SK-N-SH (cell line): Measurements from ENCODE around the gene UBE3B. TPM values are rescaled to one million over a fixed set of nuclear protein-coding genes. Genes with fewer than 3 reads are reported as not detected.

Experiments
- CTCF ChIA-PET: fragments of 300-600, 350-600 bp; formaldehyde crosslinking; extraction: SDS; loops from one replicate; lab custom pipeline; 2021; lab: Yijun Ruan, JAX
- POLR2A ChIA-PET: fragments of 350-600 bp; sonication (Branson Sonifier 250); formaldehyde crosslinking; extraction: SDS; loops from one replicate; lab custom pipeline; 2020; ENCODE audit warnings: antibody characterized with exemption, inconsistent platforms; lab: Yijun Ruan, JAX
- DNase-seq: peaks from one replicate; pipeline ENCODE4 v3.0.0; 2012
- H2AFZ ChIP-seq: fragments of 200-600 bp; sonication (generic); 2 replicates; pipeline ENCODE4 v1.8.1; 2016; ENCODE audit warnings: antibody characterized with exemption, mild to moderate bottlenecking, low read depth
- H3F3A ChIP-seq: fragments of 200-600 bp; sonication (generic); replicated peaks from 2 replicates; pipeline ENCODE3; 2016; ENCODE audit warnings: antibody characterized with exemption, mild to moderate bottlenecking; ENCODE audit not compliant: insufficient read depth
- H3K27ac ChIP-seq, 2 experiments: fragments of 200-500 bp in 1 of 2; fragments of 200-600 bp in 1 of 2; sonication (Bioruptor generic) in 1 of 2; sonication (generic), shearing (Covaris generic) in 1 of 2; 2 replicates each; pipeline versions ENCODE4 v1.5.1 to v1.6.1; 2014 to 2016; ENCODE audit warnings: low read depth in 2 of 2, inconsistent platforms in 1 of 2, low read length in 1 of 2, mild to moderate bottlenecking in 1 of 2, mixed read lengths in 1 of 2
- H3K27me3 ChIP-seq: fragments of 200-600 bp; sonication (generic), shearing (Covaris generic); 2 replicates; pipeline ENCODE4 v1.6.1; 2016; ENCODE audit warnings: mixed run types; ENCODE audit not compliant: insufficient read depth
- H3K36me3 ChIP-seq, 2 experiments: fragments of 200-500 bp in 1 of 2; fragments of 200-600 bp in 1 of 2; sonication (Bioruptor generic) in 1 of 2; sonication (generic) in 1 of 2; replicated peaks in 1 of 2; 2 replicates each; pipeline versions ENCODE3 to v1.5.1; 2014 to 2016; ENCODE audit warnings: low read length in 1 of 2, mild to moderate bottlenecking in 1 of 2; ENCODE audit not compliant: insufficient read depth in 2 of 2, control insufficient read depth in 1 of 2
- H3K4me1 ChIP-seq, 2 experiments: fragments of 200-500 bp in 1 of 2; fragments of 200-600 bp in 1 of 2; sonication (Bioruptor generic) in 1 of 2; sonication (generic), shearing (Covaris generic) in 1 of 2; 2 replicates each; pipeline versions ENCODE4 v1.5.1 to v1.6.1; 2014 to 2016; ENCODE audit warnings: low read depth in 1 of 2, low read length in 1 of 2, mixed run types in 1 of 2; ENCODE audit not compliant: insufficient read depth in 2 of 2, control insufficient read depth in 1 of 2
- H3K4me2 ChIP-seq: fragments of 200-600 bp; sonication (generic), shearing (Covaris generic); 2 replicates; pipeline ENCODE4 v1.6.1; 2017; ENCODE audit warnings: mixed run types
- H3K4me3 ChIP-seq, 2 experiments: fragments of 200-500 bp in 1 of 2; fragments of 200-600 bp in 1 of 2; sonication (Bioruptor generic) in 1 of 2; sonication (generic), shearing (Covaris generic) in 1 of 2; 2 replicates each; pipeline versions ENCODE4 v1.5.1 to v1.8.1; 2014 to 2016; ENCODE audit warnings: low read depth in 2 of 2, inconsistent platforms in 1 of 2, low read length in 1 of 2, mild to moderate bottlenecking in 1 of 2, mixed read lengths in 1 of 2, moderate library complexity in 1 of 2
- H3K79me2 ChIP-seq: fragments of 200-600 bp; sonication (generic); 2 replicates; pipeline ENCODE4 v1.8.1; 2017; ENCODE audit warnings: mild to moderate bottlenecking; ENCODE audit not compliant: insufficient read depth
- H3K9ac ChIP-seq: fragments of 200-600 bp; sonication (generic); 2 replicates; pipeline ENCODE4 v1.6.1; 2017; ENCODE audit warnings: mixed run types
- H3K9me2 ChIP-seq: fragments of 200-600 bp; sonication (generic); 2 replicates; pipeline ENCODE4 v1.6.1; 2017; ENCODE audit warnings: mixed run types
- H3K9me3 ChIP-seq: fragments of 200-600 bp; sonication (generic); 2 replicates; pipeline ENCODE4 v1.6.1; 2017; ENCODE audit warnings: mixed run types, mild to moderate bottlenecking, moderate library complexity
- H4K20me1 ChIP-seq: fragments of 200-600 bp; sonication (generic); 2 replicates; pipeline ENCODE4 v1.6.1; 2017; ENCODE audit warnings: mild to moderate bottlenecking, mixed run types; ENCODE audit not compliant: insufficient read depth
- ELF1 ChIP-seq: IDR thresholded peaks from 2 replicates; pipeline ENCODE4 v1.4.0; 2012
- EP300 ChIP-seq, 2 experiments: IDR thresholded peaks; 2 replicates each; pipeline versions ENCODE4 v1.4.0 to v1.6.1; 2012; ENCODE audit warnings: borderline replicate concordance in 1 of 2, low read depth in 1 of 2, low read length in 1 of 2
- FOSL2 ChIP-seq: IDR thresholded peaks from 2 replicates; pipeline ENCODE4 v1.4.0; 2012; ENCODE audit warnings: low read depth, mild to moderate bottlenecking, moderate library complexity, borderline replicate concordance
- FOXJ3 ChIP-seq: sonication (generic); formaldehyde crosslinking; IDR thresholded peaks from 2 replicates; pipeline ENCODE4 v1.5.1; 2020; ENCODE audit warnings: mild to moderate bottlenecking, missing genetic modification reagents
- GABPA ChIP-seq: IDR thresholded peaks from 2 replicates; pipeline ENCODE4 v1.4.0; 2012; ENCODE audit warnings: low read depth, mild to moderate bottlenecking
- GATA2 ChIP-seq: sonication (generic); formaldehyde crosslinking; IDR thresholded peaks from 2 replicates; pipeline ENCODE4 v1.5.0; 2020; ENCODE audit warnings: mild to moderate bottlenecking, missing genetic modification reagents
- IRF3 ChIP-seq: fragments of 150-350 bp; IDR thresholded peaks from 2 replicates; pipeline ENCODE4 v1.6.1; 2016; ENCODE audit warnings: mild to moderate bottlenecking, low read depth, low read length
- JUND ChIP-seq: IDR thresholded peaks from 2 replicates; pipeline ENCODE4 v1.4.0; 2012
- MEF2A ChIP-seq: IDR thresholded peaks from 2 replicates; pipeline ENCODE4 v1.4.0; 2012; ENCODE audit warnings: low read depth, borderline replicate concordance
- MXI1 ChIP-seq: IDR thresholded peaks from 2 replicates; pipeline ENCODE4 v1.6.1; 2012; ENCODE audit warnings: mild to moderate bottlenecking, low read depth, low read length, improper control_type of control experiment
- NFIC ChIP-seq: IDR thresholded peaks from 2 replicates; pipeline ENCODE4 v1.4.0; 2012; ENCODE audit warnings: borderline replicate concordance
- NRF1 ChIP-seq: IDR thresholded peaks from 2 replicates; pipeline ENCODE4 v1.6.1; 2012; ENCODE audit warnings: low read depth, mild to moderate bottlenecking, low read length
- POLR2AphosphoS5 ChIP-seq: IDR thresholded peaks from 2 replicates; pipeline ENCODE4 v1.6.1; 2012; ENCODE audit warnings: low read depth, low read length
- RCOR1 ChIP-seq: fragments of 150-350 bp; IDR thresholded peaks from 2 replicates; pipeline ENCODE4 v1.6.1; 2017; ENCODE audit warnings: antibody characterized with exemption, low read length
- RXRA ChIP-seq: IDR thresholded peaks from 2 replicates; pipeline ENCODE4 v1.4.0; 2012; ENCODE audit warnings: low read depth, mild to moderate bottlenecking, borderline replicate concordance
- SMC3 ChIP-seq: IDR thresholded peaks from 2 replicates; pipeline ENCODE4 v1.6.1; 2012; ENCODE audit warnings: low read depth, low read length, improper control_type of control experiment
- TCF12 ChIP-seq: IDR thresholded peaks from 2 replicates; pipeline ENCODE4 v1.4.0; 2012
- TEAD4 ChIP-seq: IDR thresholded peaks from 2 replicates; pipeline ENCODE4 v1.4.0; 2012; ENCODE audit warnings: mild to moderate bottlenecking, borderline replicate concordance; ENCODE audit not compliant: insufficient read depth
- USF2 ChIP-seq: fragments of 150-350 bp; IDR thresholded peaks from 2 replicates; pipeline ENCODE4 v1.6.1; 2017; ENCODE audit warnings: antibody characterized with exemption, low read length, low read depth, borderline replicate concordance
- YY1 ChIP-seq: IDR thresholded peaks from 2 replicates; pipeline ENCODE4 v1.4.0; 2012; ENCODE audit warnings: low read depth, mild to moderate bottlenecking
- WGBS: methylation state at CpG from one replicate; pipeline ENCODE4 v1.1.6; 2017; ENCODE audit warnings: low lambda C conversion rate; 5-methylcytosine and 5-hydroxymethylcytosine counted together
- polyA plus RNA-seq, 3 experiments: library from polyadenylated mRNA; depleted of rRNA; stranded (reverse); fragments of >200 nt; gene quantifications; 2 replicates each; pipeline ENCODE4 v1.2.3, GENCODE V29; 2012
- TF ChIP-seq, protein P1 (sequence below): IDR thresholded peaks from 2 replicates; pipeline ENCODE4 v1.4.0; 2012; ENCODE audit warnings: low read depth
- TF ChIP-seq, protein P2 (sequence below): IDR thresholded peaks from 2 replicates; pipeline ENCODE4 v1.6.1; 2012; ENCODE audit warnings: mild to moderate bottlenecking, low read depth, low read length, moderate library complexity

Gene UBE3B
- polyA plus RNA-seq, 1 of the 3 experiments (the other 2 are of a cell fraction): 28.6 TPM

DNA sequence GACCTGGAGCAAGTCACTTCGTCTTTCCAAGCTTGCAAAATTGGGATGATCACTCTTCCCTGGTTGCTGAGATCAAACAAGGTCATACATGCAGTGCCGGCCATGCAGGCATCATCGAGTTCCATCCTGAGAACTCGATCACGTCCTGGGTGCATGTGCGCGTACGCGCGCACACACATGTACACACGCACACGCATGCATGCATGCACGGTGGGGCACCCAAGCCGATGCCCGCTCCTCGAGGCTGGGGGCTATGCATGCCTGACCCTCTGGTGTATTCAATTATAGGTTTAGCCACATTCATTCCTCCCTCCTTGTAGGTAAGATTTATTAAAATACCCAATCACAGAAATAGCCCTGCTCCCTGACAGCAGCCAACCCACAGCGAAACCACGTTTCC is 69.9 kb downstream of the UBE3B start:
- no peaks in the 10 kb centered on the region for H3K27me3 ChIP-seq
- no peaks in the 10 kb centered on the region for H4K20me1 ChIP-seq
- H3K79me2 ChIP-seq: no peaks in the 10 kb centered on the region
- no peaks in the 10 kb centered on the region for H3K9me2 ChIP-seq
- no peak for DNase-seq
- H3K9ac ChIP-seq: no peak overlapping the region
- CTCF ChIA-PET: interaction anchor here (1.4 kb wide), 1 partner anchor 12 kb away, joined by 3 read pairs; no protein-coding TSS in a partner anchor
- TF ChIP-seq RXRA (no peak), FOXJ3 (CRISPR knock-in tag) (no peak), GATA2 (CRISPR knock-in tag) (no peak), TEAD4 (no peak), GABPA (no peak), NRF1 (no peak), MXI1 (no peak), JUND (no peak), NFIC (no peak), YY1 (no peak), RCOR1 (no peak), TCF12 (no peak), EP300 (IDR thresholded peaks at IDR 0.05; ENCODE audit: borderline replicate concordance in 1 of 2, low read depth in 1 of 2, low read length in 1 of 2) (no peak)
- TF ChIP-seq, protein P1, sequence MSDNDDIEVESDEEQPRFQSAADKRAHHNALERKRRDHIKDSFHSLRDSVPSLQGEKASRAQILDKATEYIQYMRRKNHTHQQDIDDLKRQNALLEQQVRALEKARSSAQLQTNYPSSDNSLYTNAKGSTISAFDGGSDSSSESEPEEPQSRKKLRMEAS: no peak
- WGBS: 84% methylated on average over 13 of the region's 18 CpGs
- H3K4me1 ChIP-seq: peaks cover 0 to 34% of the 10 kb centered on the region in 2 experiments; a peak in 1 of 4 replicates
- H3K4me2 ChIP-seq: no peak overlapping the region
- H3K27ac ChIP-seq: no peak overlapping the region
- POLR2A ChIA-PET: no interaction called here
- no peaks in the 10 kb centered on the region for H3K36me3 ChIP-seq
- no peaks in the 10 kb centered on the region for H3F3A ChIP-seq
- H3K4me3 ChIP-seq: no peak overlapping the region
- H3K9me3 ChIP-seq: no peaks in the 10 kb centered on the region
- no peak overlapping the region for H2AFZ ChIP-seq

DNA sequence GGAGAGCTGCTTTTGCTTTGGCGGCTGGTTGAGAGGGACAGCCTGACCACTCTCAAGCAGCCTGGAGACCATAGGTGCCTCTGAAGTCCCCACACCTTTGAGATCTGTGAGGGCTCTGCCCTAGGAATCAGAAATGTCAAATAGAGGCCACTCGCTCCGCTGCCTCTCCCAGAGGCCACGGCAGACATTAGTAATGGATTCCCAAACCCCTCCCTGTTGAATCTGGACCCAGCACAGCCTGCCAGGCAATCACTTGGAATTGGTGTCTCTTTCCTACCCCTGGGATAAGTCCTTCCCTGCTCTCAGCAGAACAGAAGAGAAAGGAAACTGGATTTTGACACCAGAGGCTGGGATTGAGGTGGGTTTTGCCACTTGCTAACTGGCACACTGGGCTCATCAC is 70.8 kb downstream of the UBE3B start:
- no peaks in the 10 kb centered on the region for H3K9me3 ChIP-seq
- H3K36me3 ChIP-seq: no peaks in the 10 kb centered on the region
- no peak overlapping the region for H3K4me3 ChIP-seq
- H2AFZ ChIP-seq: no peak overlapping the region
- H3K27me3 ChIP-seq: no peaks in the 10 kb centered on the region
- no peaks in the 10 kb centered on the region for H3K9me2 ChIP-seq
- POLR2A ChIA-PET: no interaction called here
- H3F3A ChIP-seq: no peaks in the 10 kb centered on the region
- no peak overlapping the region for H3K4me2 ChIP-seq
- CTCF ChIA-PET: interaction anchor here (1.2 to 1.4 kb wide), 2 partner anchors 11 to 29 kb away, joined by 3 read pairs; no protein-coding TSS in a partner anchor
- H4K20me1 ChIP-seq: no peaks in the 10 kb centered on the region
- DNase-seq: no peak
- no peak overlapping the region for H3K9ac ChIP-seq
- WGBS: 80% methylated on average over 3 of the region's 4 CpGs
- no peak overlapping the region for H3K27ac ChIP-seq
- H3K79me2 ChIP-seq: no peaks in the 10 kb centered on the region
- peaks cover 0 to 24% of the 10 kb centered on the region in 2 experiments; a peak in 1 of 4 replicates for H3K4me1 ChIP-seq
- TF ChIP-seq TCF12 (no peak), USF2 (no peak), FOXJ3 (CRISPR knock-in tag) (no peak), NFIC (no peak), RCOR1 (no peak), IRF3 (no peak), MEF2A (no peak), FOSL2 (no peak), GABPA (no peak), TEAD4 (no peak), POLR2AphosphoS5 (no peak), SMC3 (no peak), YY1 (no peak), RXRA (no peak), MXI1 (no peak), ELF1 (no peak)
- TF ChIP-seq, protein P1: no peak
- TF ChIP-seq, protein P2, sequence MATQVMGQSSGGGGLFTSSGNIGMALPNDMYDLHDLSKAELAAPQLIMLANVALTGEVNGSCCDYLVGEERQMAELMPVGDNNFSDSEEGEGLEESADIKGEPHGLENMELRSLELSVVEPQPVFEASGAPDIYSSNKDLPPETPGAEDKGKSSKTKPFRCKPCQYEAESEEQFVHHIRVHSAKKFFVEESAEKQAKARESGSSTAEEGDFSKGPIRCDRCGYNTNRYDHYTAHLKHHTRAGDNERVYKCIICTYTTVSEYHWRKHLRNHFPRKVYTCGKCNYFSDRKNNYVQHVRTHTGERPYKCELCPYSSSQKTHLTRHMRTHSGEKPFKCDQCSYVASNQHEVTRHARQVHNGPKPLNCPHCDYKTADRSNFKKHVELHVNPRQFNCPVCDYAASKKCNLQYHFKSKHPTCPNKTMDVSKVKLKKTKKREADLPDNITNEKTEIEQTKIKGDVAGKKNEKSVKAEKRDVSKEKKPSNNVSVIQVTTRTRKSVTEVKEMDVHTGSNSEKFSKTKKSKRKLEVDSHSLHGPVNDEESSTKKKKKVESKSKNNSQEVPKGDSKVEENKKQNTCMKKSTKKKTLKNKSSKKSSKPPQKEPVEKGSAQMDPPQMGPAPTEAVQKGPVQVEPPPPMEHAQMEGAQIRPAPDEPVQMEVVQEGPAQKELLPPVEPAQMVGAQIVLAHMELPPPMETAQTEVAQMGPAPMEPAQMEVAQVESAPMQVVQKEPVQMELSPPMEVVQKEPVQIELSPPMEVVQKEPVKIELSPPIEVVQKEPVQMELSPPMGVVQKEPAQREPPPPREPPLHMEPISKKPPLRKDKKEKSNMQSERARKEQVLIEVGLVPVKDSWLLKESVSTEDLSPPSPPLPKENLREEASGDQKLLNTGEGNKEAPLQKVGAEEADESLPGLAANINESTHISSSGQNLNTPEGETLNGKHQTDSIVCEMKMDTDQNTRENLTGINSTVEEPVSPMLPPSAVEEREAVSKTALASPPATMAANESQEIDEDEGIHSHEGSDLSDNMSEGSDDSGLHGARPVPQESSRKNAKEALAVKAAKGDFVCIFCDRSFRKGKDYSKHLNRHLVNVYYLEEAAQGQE: no peak
